Stimulated activated CD8-positive, alpha-beta memory T cell treated with anti-CD3 and anti-CD28 coated beads, Interleukin-2, amount 100 ng/mL, for 1 hour (primary cell): ENCODE results near the gene RABGAP1L.

Source experiments
- DNase-seq, 2 donors: peaks; one replicate each; pipeline ENCODE4 v3.0.0-alpha.2; 2020; ENCODE audit warnings: low read depth in 2 of 2

RABGAP1L gene

GRCh38 chr1:174746024-174746808 is 586.9 kb downstream of the RABGAP1L start:
- DNase-seq, result no peak

- DNase-seq, result no peak
Measured at GRCh38 chr1:174747613-174748012, 588.3 kb downstream of the RABGAP1L start.

GRCh38 chr1:174748586-174748985 is 589.3 kb downstream of the RABGAP1L start:
- no peak for DNase-seq

- no peak for DNase-seq
Measured at GRCh38 chr1:174753131-174753530, 593.8 kb downstream of the RABGAP1L start.

GRCh38 chr1:174761335-174761734 is 602.0 kb downstream of the RABGAP1L start:
- no peak for DNase-seq

- no peak for DNase-seq
Measured at GRCh38 chr1:174761901-174762585, 602.7 kb downstream of the RABGAP1L start.

- DNase-seq, result no peak
Measured at GRCh38 chr1:174764191-174764590, 604.9 kb downstream of the RABGAP1L start.

- no peak for DNase-seq
Measured at GRCh38 chr1:174766727-174767126, 607.4 kb downstream of the RABGAP1L start.

GRCh38 chr1:174768516-174768915 is 609.2 kb downstream of the RABGAP1L start:
- DNase-seq, result no peak

- no peak for DNase-seq
Measured at GRCh38 chr1:174768949-174769348, 609.6 kb downstream of the RABGAP1L start.

GRCh38 chr1:174769961-174770549 is 610.7 kb downstream of the RABGAP1L start:
- DNase-seq, result no peak

- DNase-seq, result no peak
Measured at GRCh38 chr1:174775621-174776020, 616.3 kb downstream of the RABGAP1L start.

GRCh38 chr1:174777262-174777661 is 617.9 kb downstream of the RABGAP1L start:
- DNase-seq, result no peak

- DNase-seq, result no peak
Measured at GRCh38 chr1:174785510-174785909, 626.2 kb downstream of the RABGAP1L start.

GRCh38 chr1:174786358-174786757 is 627.0 kb downstream of the RABGAP1L start:
- DNase-seq, result no peak

- DNase-seq, result no peak
Measured at GRCh38 chr1:174786760-174787159, 627.4 kb downstream of the RABGAP1L start.

GRCh38 chr1:174788981-174789380 is 629.7 kb downstream of the RABGAP1L start:
- no peak for DNase-seq

GRCh38 chr1:174789399-174789798 is 630.1 kb downstream of the RABGAP1L start:
- no peak for DNase-seq

GRCh38 chr1:174791863-174792262 is 632.5 kb downstream of the RABGAP1L start:
- no peak for DNase-seq

GRCh38 chr1:174794861-174795260 is 635.5 kb downstream of the RABGAP1L start:
- DNase-seq, result no peak

- no peak for DNase-seq
Measured at GRCh38 chr1:174795806-174796205, 636.5 kb downstream of the RABGAP1L start.

GRCh38 chr1:174797398-174797797 is 638.1 kb downstream of the RABGAP1L start:
- DNase-seq, result no peak

GRCh38 chr1:174799136-174799479 is 639.8 kb downstream of the RABGAP1L start:
- no peak for DNase-seq
